ENCODE results near the gene ADSS1.
A peak's percentile ranks its signal among the peaks of the same experiment; 100 is the strongest.

The ADSS1 gene

GRCh38 chr14:104789752-104790743 lies 66.0 kb downstream of the ADSS1 start:
- no peak overlapping the region for H3K4me3 ChIP-seq (ENCODE audit: low read depth, low read length)
- no peak for DNase-seq (ENCODE audit: low read depth, low spot score)
- TF ChIP-seq, protein P1, sequence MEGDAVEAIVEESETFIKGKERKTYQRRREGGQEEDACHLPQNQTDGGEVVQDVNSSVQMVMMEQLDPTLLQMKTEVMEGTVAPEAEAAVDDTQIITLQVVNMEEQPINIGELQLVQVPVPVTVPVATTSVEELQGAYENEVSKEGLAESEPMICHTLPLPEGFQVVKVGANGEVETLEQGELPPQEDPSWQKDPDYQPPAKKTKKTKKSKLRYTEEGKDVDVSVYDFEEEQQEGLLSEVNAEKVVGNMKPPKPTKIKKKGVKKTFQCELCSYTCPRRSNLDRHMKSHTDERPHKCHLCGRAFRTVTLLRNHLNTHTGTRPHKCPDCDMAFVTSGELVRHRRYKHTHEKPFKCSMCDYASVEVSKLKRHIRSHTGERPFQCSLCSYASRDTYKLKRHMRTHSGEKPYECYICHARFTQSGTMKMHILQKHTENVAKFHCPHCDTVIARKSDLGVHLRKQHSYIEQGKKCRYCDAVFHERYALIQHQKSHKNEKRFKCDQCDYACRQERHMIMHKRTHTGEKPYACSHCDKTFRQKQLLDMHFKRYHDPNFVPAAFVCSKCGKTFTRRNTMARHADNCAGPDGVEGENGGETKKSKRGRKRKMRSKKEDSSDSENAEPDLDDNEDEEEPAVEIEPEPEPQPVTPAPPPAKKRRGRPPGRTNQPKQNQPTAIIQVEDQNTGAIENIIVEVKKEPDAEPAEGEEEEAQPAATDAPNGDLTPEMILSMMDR (IDR thresholded peaks at IDR 0.05; ENCODE audit: low read depth, low read length), result no peak
- in situ Hi-C loops (cut with HindIII; ENCODE audit: low sequenced_read_pairs), result no loop called here

GRCh38 chr14:104791425-104791824 lies 67.4 kb downstream of the ADSS1 start:
- no peak overlapping the region for H3K4me3 ChIP-seq (ENCODE audit: low read depth, low read length)
- no peak for DNase-seq (ENCODE audit: low read depth, low spot score)
- in situ Hi-C loops (cut with HindIII; ENCODE audit: low sequenced_read_pairs), result no loop called here
- TF ChIP-seq, protein P1 (IDR thresholded peaks at IDR 0.05; ENCODE audit: low read depth, low read length), result no peak

GRCh38 chr14:104792101-104792884 lies 68.3 kb downstream of the ADSS1 start:
- no peak for DNase-seq (ENCODE audit: low read depth, low spot score)
- TF ChIP-seq, protein P1 (IDR thresholded peaks at IDR 0.05; ENCODE audit: low read depth, low read length), result no peak
- in situ Hi-C loops (cut with HindIII; ENCODE audit: low sequenced_read_pairs), result no loop called here
- H3K4me3 ChIP-seq (ENCODE audit: low read depth, low read length), result no peak overlapping the region

GRCh38 chr14:104792945-104793702 lies 69.1 kb downstream of the ADSS1 start:
- no peak for DNase-seq (ENCODE audit: low read depth, low spot score)
- TF ChIP-seq, protein P1 (IDR thresholded peaks at IDR 0.05; ENCODE audit: low read depth, low read length), result peak; percentile 6
- in situ Hi-C loops (cut with HindIII; ENCODE audit: low sequenced_read_pairs), result no loop called here
- H3K4me3 ChIP-seq (ENCODE audit: low read depth, low read length), result no peak overlapping the region

GRCh38 chr14:104793703-104793959 lies 69.6 kb downstream of the ADSS1 start:
- in situ Hi-C loops (cut with HindIII; ENCODE audit: low sequenced_read_pairs), result no loop called here
- no peak for DNase-seq (ENCODE audit: low read depth, low spot score)
- TF ChIP-seq, protein P1 (IDR thresholded peaks at IDR 0.05; ENCODE audit: low read depth, low read length), result no peak
- peak overlapping the region; percentile 74 for H3K4me3 ChIP-seq (ENCODE audit: low read depth, low read length)

- peak; percentile 63 for DNase-seq (ENCODE audit: low read depth, low spot score)
- TF ChIP-seq, protein P1 (IDR thresholded peaks at IDR 0.05; ENCODE audit: low read depth, low read length), result no peak
- H3K4me3 ChIP-seq (ENCODE audit: low read depth, low read length), result peak overlapping the region; percentile 74
- in situ Hi-C loops (cut with HindIII; ENCODE audit: low sequenced_read_pairs), result no loop called here
Observed at GRCh38 chr14:104794099-104794498, 70.1 kb downstream of the ADSS1 start.

Measured in astrocyte of the spinal cord (primary cell).